K562 (cell line): Measurements from ENCODE around the gene SNAP23. TPM values are rescaled to one million over a fixed set of nuclear protein-coding genes. Genes with fewer than 3 reads are reported as not detected.

Source experiments
- CHAMP1 ChIP-seq: fragments of 450-650 bp; IDR thresholded peaks from 2 replicates; pipeline ENCODE4 v1.6.1; 2016; ENCODE audit warnings: mild to moderate bottlenecking
- ERF ChIP-seq: fragments of 450-650 bp; formaldehyde crosslinking; IDR thresholded peaks from 2 replicates; pipeline ENCODE4 v1.4.0; 2020; ENCODE audit warnings: mild to moderate bottlenecking, mixed read lengths
- MITF ChIP-seq: IDR thresholded peaks from 2 replicates; pipeline ENCODE4 v1.6.1; 2014; ENCODE audit warnings: antibody characterized with exemption
- MNT ChIP-seq, 2 experiments: fragments of 450-650 bp; conservative IDR thresholded peaks; 2 replicates each; pipeline ENCODE4 v1.6.1; 2017; ENCODE audit warnings: mild to moderate bottlenecking in 2 of 2, moderate library complexity in 2 of 2
- MTF1 ChIP-seq: fragments of 250-450 bp; sonication (Bioruptor Pico); IDR thresholded peaks from 2 replicates; pipeline ENCODE4 v1.9.0; 2021; ENCODE audit warnings: moderate library complexity, mild to moderate bottlenecking, inconsistent platforms, borderline replicate concordance
- PRMT5 ChIP-seq: sonication (generic); formaldehyde crosslinking; IDR thresholded peaks from 2 replicates; pipeline ENCODE4 v1.5.0; 2020; ENCODE audit warnings: missing genetic modification reagents
- SIX5 ChIP-seq, 2 experiments: IDR thresholded peaks; 2 replicates each; pipeline ENCODE4 v1.6.1; 2011; ENCODE audit warnings: low read length in 2 of 2, borderline replicate concordance in 1 of 2, low read depth in 1 of 2, mild to moderate bottlenecking in 1 of 2, moderate library complexity in 1 of 2; ENCODE audit not compliant: insufficient read depth in 1 of 2
- SMAD4 ChIP-seq: fragments of 250-450 bp; sonication (Bioruptor Pico); conservative IDR thresholded peaks from 2 replicates; pipeline ENCODE4 v1.8.0; 2021; ENCODE audit warnings: inconsistent platforms, mild to moderate bottlenecking, moderate library complexity
- ZNF431 ChIP-seq: sonication (generic); formaldehyde crosslinking; IDR thresholded peaks from 2 replicates; pipeline ENCODE4 v1.8.0; 2022; ENCODE audit warnings: mild to moderate bottlenecking, missing genetic modification reagents
- ZZZ3 ChIP-seq: fragments of 450-650 bp; IDR thresholded peaks from 2 replicates; pipeline ENCODE4 v1.6.1; 2016; ENCODE audit warnings: antibody characterized with exemption, mild to moderate bottlenecking, moderate library complexity
- polyA plus RNA-seq, 8 experiments: library from polyadenylated mRNA; depleted of rRNA in 4 of 8; stranded (reverse) in 5 of 8; unstranded in 3 of 8; fragments of >200 nt; fragmentation: Nextera tagmentation in 2 of 8; fragmentation: Illumina TruSeq in 1 of 8; extraction: Ambion mirVana in 2 of 8; extraction: Trizol in 1 of 8; gene quantifications; 2 replicates each; pipeline versions ENCODE4 v1.2.1 to v1.2.3, GENCODE V29; 2011 to 2014; ENCODE audit warnings: inconsistent platforms in 1 of 8, missing spikeins in 1 of 8
- total RNA-seq, 7 experiments: library from RNA; depleted of rRNA in 6 of 7; stranded (reverse); fragments of >200 nt in 6 of 7; fragmentation: Illumina TruSeq in 2 of 7; extraction: Trizol in 2 of 7; gene quantifications; 2 replicates each; pipeline versions ENCODE4 v1.2.1 to v1.2.3, GENCODE V29; 2011 to 2021; ENCODE audit warnings: low replicate concordance in 1 of 7
- TF ChIP-seq, protein P1 (sequence below): fragments of 450-650 bp; formaldehyde crosslinking; IDR thresholded peaks from 2 replicates; pipeline ENCODE4 v1.4.0; 2022; ENCODE audit warnings: missing genetic modification characterization

SNAP23 gene
- total and polyA plus RNA-seq, 9 of the 15 experiments (the other 6 are each of a cell fraction or from before 2014, with no cell fraction given), result 78.9 to 168 (median 117) TPM

- TF ChIP-seq SIX5 (IDR thresholded peaks at IDR 0.05; ENCODE audit: borderline replicate concordance in 1 of 2, insufficient read depth in 1 of 2, low read depth in 1 of 2, low read length in 2 of 2) (0 out of 4 replicates have a peak, but pooled peaks of 1 of the 2 experiments have one; percentile 21), ZNF431 (0 out of 2 replicates have a peak, but pooled peaks have one; percentile 14), PRMT5 (no peak), ZZZ3 (no peak), MTF1 (CRISPR knock-in tag) (no peak), MNT (conservative IDR thresholded peaks at IDR 0.05) (peak; percentile 71 to 80), SMAD4 (CRISPR knock-in tag) (peak; percentile 80), ERF (CRISPR knock-in tag) (no peak), MITF (no peak), CHAMP1 (peak; percentile 73; the same call in 1 of the 2 replicates)
- TF ChIP-seq, protein P1, sequence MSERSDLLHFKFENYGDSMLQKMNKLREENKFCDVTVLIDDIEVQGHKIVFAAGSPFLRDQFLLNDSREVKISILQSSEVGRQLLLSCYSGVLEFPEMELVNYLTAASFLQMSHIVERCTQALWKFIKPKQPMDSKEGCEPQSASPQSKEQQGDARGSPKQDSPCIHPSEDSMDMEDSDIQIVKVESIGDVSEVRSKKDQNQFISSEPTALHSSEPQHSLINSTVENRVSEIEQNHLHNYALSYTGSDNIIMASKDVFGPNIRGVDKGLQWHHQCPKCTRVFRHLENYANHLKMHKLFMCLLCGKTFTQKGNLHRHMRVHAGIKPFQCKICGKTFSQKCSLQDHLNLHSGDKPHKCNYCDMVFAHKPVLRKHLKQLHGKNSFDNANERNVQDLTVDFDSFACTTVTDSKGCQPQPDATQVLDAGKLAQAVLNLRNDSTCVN, result no peak
These were observed 4.5 kb upstream of the SNAP23 start, which contains the start of gene ZNF106 (continued) for GRCh38 chr15:42490671-42491538.
